Measurements from ENCODE around the gene AKR1C4.

AKR1C4 gene

GRCh38 chr10:5259132-5259951 is 62.7 kb downstream of the AKR1C4 start:
- no peak for TF ChIP-seq CTCF (conservative IDR thresholded peaks at IDR 0.05; ENCODE audit: low read depth, low read length)
- Histone ChIP-seq H3K36me3 (ENCODE audit: insufficient read depth) (no peaks in the 10 kb centered on the region), H2AFZ (ENCODE audit: low read depth) (no peak overlapping the region), H3K4me1 (ENCODE audit: low read depth, poor library complexity, severe bottlenecking) (no peaks in the 10 kb centered on the region), H3K79me2 (ENCODE audit: insufficient read depth, low read depth) (no peaks in the 10 kb centered on the region), H3K9ac (no peak overlapping the region), H3K4me3 (IDR thresholded peaks at IDR 0.05; ENCODE audit: insufficient read depth, low read depth, low read length) (no peak overlapping the region), H4K20me1 (ENCODE audit: insufficient read depth) (no peaks in the 10 kb centered on the region), H3K27ac (no peak overlapping the region), H3K4me2 (no peak overlapping the region), H3K27me3 (ENCODE audit: insufficient read depth, low read depth) (no peaks in the 10 kb centered on the region)

- Histone ChIP-seq H3K27me3 (ENCODE audit: insufficient read depth, low read depth) (no peaks in the 10 kb centered on the region), H3K4me1 (ENCODE audit: low read depth, poor library complexity, severe bottlenecking) (no peaks in the 10 kb centered on the region), H2AFZ (ENCODE audit: low read depth) (no peak overlapping the region), H3K36me3 (ENCODE audit: insufficient read depth) (no peaks in the 10 kb centered on the region), H3K9ac (no peak overlapping the region), H3K79me2 (ENCODE audit: insufficient read depth, low read depth) (no peaks in the 10 kb centered on the region), H3K4me3 (IDR thresholded peaks at IDR 0.05; ENCODE audit: insufficient read depth, low read depth, low read length) (no peak overlapping the region), H3K4me2 (no peak overlapping the region), H4K20me1 (ENCODE audit: insufficient read depth) (no peaks in the 10 kb centered on the region), H3K27ac (no peak overlapping the region)
- no peak for TF ChIP-seq CTCF (conservative IDR thresholded peaks at IDR 0.05; ENCODE audit: low read depth, low read length)
Observed at GRCh38 chr10:5259952-5260578, 63.4 kb downstream of the AKR1C4 start.

- H3K4me2 ChIP-seq, result no peak overlapping the region
- H3K4me1 ChIP-seq (ENCODE audit: low read depth, poor library complexity, severe bottlenecking), result no peaks in the 10 kb centered on the region
- H4K20me1 ChIP-seq (ENCODE audit: insufficient read depth), result no peaks in the 10 kb centered on the region
- no peaks in the 10 kb centered on the region for H3K27me3 ChIP-seq (ENCODE audit: insufficient read depth, low read depth)
- TF ChIP-seq CTCF (conservative IDR thresholded peaks at IDR 0.05; ENCODE audit: low read depth, low read length), result no peak
- no peak overlapping the region for H3K4me3 ChIP-seq (IDR thresholded peaks at IDR 0.05; ENCODE audit: insufficient read depth, low read depth, low read length)
- H3K36me3 ChIP-seq (ENCODE audit: insufficient read depth), result no peaks in the 10 kb centered on the region
- no peaks in the 10 kb centered on the region for H3K79me2 ChIP-seq (ENCODE audit: insufficient read depth, low read depth)
- H3K27ac ChIP-seq, result no peak overlapping the region
- H3K9ac ChIP-seq, result no peak overlapping the region
- no peak overlapping the region for H2AFZ ChIP-seq (ENCODE audit: low read depth)
Observed at GRCh38 chr10:5260828-5261227, 64.2 kb downstream of the AKR1C4 start.

- Histone ChIP-seq H3K4me2 (no peak overlapping the region), H4K20me1 (ENCODE audit: insufficient read depth) (no peaks in the 10 kb centered on the region), H2AFZ (ENCODE audit: low read depth) (no peak overlapping the region), H3K27ac (no peak overlapping the region), H3K4me1 (ENCODE audit: low read depth, poor library complexity, severe bottlenecking) (no peaks in the 10 kb centered on the region), H3K36me3 (ENCODE audit: insufficient read depth) (no peaks in the 10 kb centered on the region), H3K79me2 (ENCODE audit: insufficient read depth, low read depth) (no peaks in the 10 kb centered on the region), H3K9ac (no peak overlapping the region), H3K4me3 (IDR thresholded peaks at IDR 0.05; ENCODE audit: insufficient read depth, low read depth, low read length) (no peak overlapping the region), H3K27me3 (ENCODE audit: insufficient read depth, low read depth) (no peaks in the 10 kb centered on the region)
- no peak for TF ChIP-seq CTCF (conservative IDR thresholded peaks at IDR 0.05; ENCODE audit: low read depth, low read length)
Observed at GRCh38 chr10:5265139-5265538, 68.5 kb downstream of the AKR1C4 start.
